GM12875 (cell line): Measurements from ENCODE around the gene TMEM238.
A peak's percentile ranks its signal among the peaks of the same experiment; 100 is the strongest.
"Not testable (repeated sequence)": the region's sequence is repeated elsewhere in the genome, so short reads cannot be mapped to it uniquely, and the experiment has no call there.

ENCODE experiments used
- H3K4me3 ChIP-seq: one replicate; pipeline ENCODE4 v1.5.1; 2011; ENCODE audit warnings: low read depth, low read length, control low read depth
- TF ChIP-seq, protein P1 (sequence below): IDR thresholded peaks from 2 replicates; pipeline ENCODE4 v1.5.1; 2011; ENCODE audit warnings: low read depth, mild to moderate bottlenecking, control low read depth, inconsistent platforms, low read length, moderate library complexity, borderline replicate concordance; ENCODE audit not compliant: insufficient read depth

TMEM238 gene

DNA sequence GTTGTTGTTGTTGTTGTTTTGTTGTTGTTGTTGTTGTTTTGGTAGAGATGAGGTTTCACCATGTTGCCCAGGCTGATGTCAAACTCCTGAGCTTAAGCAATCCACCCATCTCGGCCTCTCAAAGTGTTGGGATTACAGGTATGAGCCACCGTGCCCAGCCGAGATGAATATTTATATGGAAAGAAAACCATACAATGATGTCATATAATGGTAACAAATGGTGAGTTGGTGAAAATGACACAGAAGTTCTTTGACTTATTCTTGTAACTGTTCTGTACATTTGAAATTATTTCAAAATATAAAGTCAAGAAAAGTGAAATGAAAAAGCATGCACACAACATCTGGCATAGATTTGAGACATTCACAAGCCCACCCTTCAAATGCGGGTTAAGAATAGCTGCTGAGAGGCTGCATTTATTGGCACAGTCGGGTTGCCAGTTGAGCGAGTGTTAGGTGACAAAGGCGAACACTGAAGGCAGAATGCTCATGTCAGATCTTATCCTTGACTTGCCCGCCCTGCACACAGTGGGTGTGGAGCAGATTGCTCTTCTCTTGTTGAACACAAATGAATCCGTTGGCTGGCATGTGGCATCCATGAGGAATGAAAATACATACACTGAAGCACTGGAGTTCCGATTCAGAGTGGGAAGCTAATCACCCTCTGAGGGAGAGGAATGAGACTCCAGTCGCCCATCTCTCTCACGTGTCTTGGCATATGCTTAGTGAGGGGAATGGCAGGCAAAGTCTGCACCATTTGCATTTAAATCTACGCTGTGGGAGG lies 39.3 kb upstream of the TMEM238 start:
- no peak overlapping the region for H3K4me3 ChIP-seq
- TF ChIP-seq, protein P1, sequence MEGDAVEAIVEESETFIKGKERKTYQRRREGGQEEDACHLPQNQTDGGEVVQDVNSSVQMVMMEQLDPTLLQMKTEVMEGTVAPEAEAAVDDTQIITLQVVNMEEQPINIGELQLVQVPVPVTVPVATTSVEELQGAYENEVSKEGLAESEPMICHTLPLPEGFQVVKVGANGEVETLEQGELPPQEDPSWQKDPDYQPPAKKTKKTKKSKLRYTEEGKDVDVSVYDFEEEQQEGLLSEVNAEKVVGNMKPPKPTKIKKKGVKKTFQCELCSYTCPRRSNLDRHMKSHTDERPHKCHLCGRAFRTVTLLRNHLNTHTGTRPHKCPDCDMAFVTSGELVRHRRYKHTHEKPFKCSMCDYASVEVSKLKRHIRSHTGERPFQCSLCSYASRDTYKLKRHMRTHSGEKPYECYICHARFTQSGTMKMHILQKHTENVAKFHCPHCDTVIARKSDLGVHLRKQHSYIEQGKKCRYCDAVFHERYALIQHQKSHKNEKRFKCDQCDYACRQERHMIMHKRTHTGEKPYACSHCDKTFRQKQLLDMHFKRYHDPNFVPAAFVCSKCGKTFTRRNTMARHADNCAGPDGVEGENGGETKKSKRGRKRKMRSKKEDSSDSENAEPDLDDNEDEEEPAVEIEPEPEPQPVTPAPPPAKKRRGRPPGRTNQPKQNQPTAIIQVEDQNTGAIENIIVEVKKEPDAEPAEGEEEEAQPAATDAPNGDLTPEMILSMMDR = no peak

- not testable (repeated sequence) for H3K4me3 ChIP-seq
Measured at GRCh38 chr19:55421281-55421680, 37.2 kb upstream of the TMEM238 start.

DNA sequence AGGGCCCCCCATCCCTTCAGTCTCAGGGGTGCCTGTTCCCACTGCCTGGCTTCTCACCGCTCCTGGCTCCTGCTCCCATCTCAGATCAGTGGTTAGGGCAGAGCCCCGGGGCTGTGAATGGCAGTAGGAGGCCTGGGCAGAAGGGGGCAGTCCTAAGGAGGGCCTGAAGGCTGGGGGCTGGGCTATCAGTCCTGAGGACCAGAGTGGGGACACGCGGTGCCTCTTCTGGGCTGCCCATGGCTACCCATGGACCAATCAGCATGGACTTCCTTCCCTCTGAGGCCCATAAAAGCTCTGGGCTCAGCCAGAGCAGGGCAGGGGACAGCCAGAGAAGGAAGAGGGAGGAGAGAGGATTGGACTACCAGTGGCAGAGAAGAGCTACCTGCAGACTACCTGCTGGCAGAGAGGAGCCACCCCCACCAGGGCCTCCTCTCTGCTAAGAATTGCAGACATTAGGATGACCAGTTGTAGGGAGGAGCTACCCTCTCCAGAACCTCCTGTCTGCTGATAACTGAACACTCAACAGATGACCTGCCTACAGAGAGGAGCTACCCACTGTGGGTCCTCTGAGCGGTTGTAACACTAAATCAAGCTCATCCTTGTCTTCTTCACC lies 35.6 kb upstream of the TMEM238 start:
- no peak overlapping the region for H3K4me3 ChIP-seq
- TF ChIP-seq, protein P1 = no peak

DNA sequence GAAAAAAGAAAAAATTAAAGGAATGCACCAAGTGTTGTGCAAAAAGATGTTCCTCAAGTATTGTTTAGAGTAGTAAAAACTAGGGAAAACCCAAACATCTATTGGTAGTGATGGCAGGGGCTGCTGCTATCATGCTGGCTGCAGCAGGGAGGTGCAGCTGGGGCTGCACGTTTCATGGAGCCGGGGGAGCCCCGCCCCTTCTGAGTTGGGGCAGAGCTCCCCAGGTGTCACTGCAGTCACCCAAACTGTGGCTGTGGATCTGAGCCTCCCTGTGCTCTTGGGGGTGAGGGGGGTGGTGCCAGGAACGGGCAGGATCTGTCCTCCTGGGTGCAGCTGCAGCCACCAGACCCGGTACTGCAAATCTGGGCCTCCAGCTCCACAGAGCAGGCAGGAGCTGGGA lies 35.0 kb upstream of the TMEM238 start:
- no peak overlapping the region for H3K4me3 ChIP-seq
- TF ChIP-seq, protein P1 = no peak

- H3K4me3 ChIP-seq = no peak overlapping the region
- TF ChIP-seq, protein P1 = peak; percentile 57
Measured at GRCh38 chr19:55418185-55418584, 34.1 kb upstream of the TMEM238 start.

- TF ChIP-seq, protein P1 = no peak
- H3K4me3 ChIP-seq = no peak overlapping the region
Measured at GRCh38 chr19:55410168-55410567, 26.1 kb upstream of the TMEM238 start.

GRCh38 chr19:55409179-55409578 lies 25.1 kb upstream of the TMEM238 start:
- not testable (repeated sequence) for H3K4me3 ChIP-seq

- peak overlapping the region; percentile 47 for H3K4me3 ChIP-seq
Measured at GRCh38 chr19:55408533-55408872, 24.4 kb upstream of the TMEM238 start.

More at GRCh38 chr19:55408533-55408872, 24.4 kb upstream of the TMEM238 start:
- TF ChIP-seq, protein P1 = no peak
